ENCODE data around the gene PUS10. TPM values are rescaled to one million over a fixed set of nuclear protein-coding genes. Genes with fewer than 3 reads are reported as not detected.

PUS10 gene
- total RNA-seq, 4 donors from 2014 or later = 1.9 to 3.2 (median 2.6) TPM

DNA sequence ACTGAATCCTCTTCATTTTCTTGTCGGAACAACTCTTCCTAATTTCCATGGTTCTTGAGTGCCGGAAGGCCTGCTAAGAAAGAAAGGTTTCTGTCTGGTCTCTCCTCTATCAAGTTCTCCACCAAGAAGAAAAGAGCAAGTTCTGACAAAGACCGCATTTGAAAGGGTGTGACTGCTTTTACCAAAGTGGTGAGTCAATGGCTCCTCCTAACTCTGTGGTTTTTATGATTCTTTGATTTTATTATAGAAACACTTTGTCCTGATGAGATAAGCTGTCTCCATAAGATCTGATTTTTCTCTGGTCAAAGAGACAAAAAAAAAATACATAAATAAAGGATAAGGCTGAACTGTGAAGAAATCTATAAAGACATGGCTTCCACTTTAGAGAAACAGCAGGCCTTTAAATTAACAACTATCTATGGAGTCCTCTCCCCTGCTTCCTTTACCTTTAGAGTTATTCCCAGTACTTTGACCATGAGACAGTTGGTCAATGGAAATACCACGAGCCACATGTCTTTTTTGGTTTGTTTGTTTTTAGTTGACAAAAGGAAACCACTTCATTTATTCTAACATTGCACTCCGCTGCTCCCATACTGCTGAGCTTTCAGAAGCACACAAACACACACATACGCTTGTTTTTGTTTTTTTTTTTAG, 69.0 kb downstream of the PUS10 start:
- TF ChIP-seq POLR2A (IDR thresholded peaks at IDR 0.05; ENCODE audit: low read depth) = no peak
- TF ChIP-seq, protein P1, sequence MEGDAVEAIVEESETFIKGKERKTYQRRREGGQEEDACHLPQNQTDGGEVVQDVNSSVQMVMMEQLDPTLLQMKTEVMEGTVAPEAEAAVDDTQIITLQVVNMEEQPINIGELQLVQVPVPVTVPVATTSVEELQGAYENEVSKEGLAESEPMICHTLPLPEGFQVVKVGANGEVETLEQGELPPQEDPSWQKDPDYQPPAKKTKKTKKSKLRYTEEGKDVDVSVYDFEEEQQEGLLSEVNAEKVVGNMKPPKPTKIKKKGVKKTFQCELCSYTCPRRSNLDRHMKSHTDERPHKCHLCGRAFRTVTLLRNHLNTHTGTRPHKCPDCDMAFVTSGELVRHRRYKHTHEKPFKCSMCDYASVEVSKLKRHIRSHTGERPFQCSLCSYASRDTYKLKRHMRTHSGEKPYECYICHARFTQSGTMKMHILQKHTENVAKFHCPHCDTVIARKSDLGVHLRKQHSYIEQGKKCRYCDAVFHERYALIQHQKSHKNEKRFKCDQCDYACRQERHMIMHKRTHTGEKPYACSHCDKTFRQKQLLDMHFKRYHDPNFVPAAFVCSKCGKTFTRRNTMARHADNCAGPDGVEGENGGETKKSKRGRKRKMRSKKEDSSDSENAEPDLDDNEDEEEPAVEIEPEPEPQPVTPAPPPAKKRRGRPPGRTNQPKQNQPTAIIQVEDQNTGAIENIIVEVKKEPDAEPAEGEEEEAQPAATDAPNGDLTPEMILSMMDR (IDR thresholded peaks at IDR 0.05) = no peak
- TF ChIP-seq POLR2AphosphoS5 (IDR thresholded peaks at IDR 0.05) = no peak
- TF ChIP-seq EP300 (IDR thresholded peaks at IDR 0.05) = no peak
- Histone ChIP-seq H3K36me3 (peaks cover 0 to 32% (median 20%) of the 10 kb centered on the region in 4 donors), H3K4me1 (no peaks in the 10 kb centered on the region), H3K9me3 (no peaks in the 10 kb centered on the region), H3K27me3 (no peaks in the 10 kb centered on the region), H3K27ac (replicated peaks in 1 of 4) (no peak overlapping the region), H3K4me3 (no peak overlapping the region)
- intact Hi-C loops (cut with DNase I) = no loop called here
- DNase-seq (ENCODE audit: extremely low spot score) = no peak
- WGBS = 90% methylated on average over 6 of the region's 6 CpGs

DNA sequence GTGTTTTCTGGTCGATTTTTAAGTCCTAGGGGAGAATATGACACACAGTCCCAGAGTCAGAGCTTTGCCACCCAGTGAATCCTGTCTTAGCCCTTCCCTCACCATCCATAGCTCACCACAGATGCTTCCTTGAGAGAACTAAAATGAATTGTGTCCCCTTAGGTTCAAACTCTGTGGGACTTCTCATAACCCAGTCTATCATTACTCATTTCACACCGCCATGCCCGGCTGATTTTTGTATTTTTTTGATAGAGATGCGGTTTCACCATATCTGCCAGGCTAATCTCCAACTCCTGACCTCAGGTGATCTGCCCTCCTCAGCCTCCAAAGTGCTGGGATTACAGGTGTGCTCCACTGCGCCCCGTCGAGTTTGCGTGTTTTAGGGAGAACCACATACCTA, 69.9 kb downstream of the PUS10 start:
- WGBS = 96% methylated on average over 8 of the region's 8 CpGs
- no peaks in the 10 kb centered on the region for H3K27me3 ChIP-seq
- H3K36me3 ChIP-seq = peaks cover 0 to 27% (median 12%) of the 10 kb centered on the region in 4 donors
- H3K27ac ChIP-seq (replicated peaks in 1 of 4) = no peak overlapping the region
- intact Hi-C loops (cut with DNase I) = no loop called here
- no peaks in the 10 kb centered on the region for H3K9me3 ChIP-seq
- DNase-seq (ENCODE audit: extremely low spot score) = no peak
- TF ChIP-seq, protein P1 (IDR thresholded peaks at IDR 0.05) = no peak
- no peak for TF ChIP-seq EP300 (IDR thresholded peaks at IDR 0.05)
- no peak for TF ChIP-seq POLR2A (IDR thresholded peaks at IDR 0.05; ENCODE audit: low read depth)
- TF ChIP-seq POLR2AphosphoS5 (IDR thresholded peaks at IDR 0.05) = no peak
- no peaks in the 10 kb centered on the region for H3K4me1 ChIP-seq
- no peak overlapping the region for H3K4me3 ChIP-seq

- Histone ChIP-seq H3K4me1 (no peaks in the 10 kb centered on the region), H3K27ac (replicated peaks in 1 of 4) (no peak overlapping the region), H3K27me3 (no peaks in the 10 kb centered on the region), H3K36me3 (peaks cover 0 to 18% (median 10%) of the 10 kb centered on the region in 4 donors), H3K9me3 (no peaks in the 10 kb centered on the region), H3K4me3 (no peak overlapping the region)
- intact Hi-C loops (cut with DNase I) = no loop called here
- WGBS = 83% methylated on average over 4 of the region's 4 CpGs
- TF ChIP-seq, protein P1 (IDR thresholded peaks at IDR 0.05) = no peak
- TF ChIP-seq POLR2A (IDR thresholded peaks at IDR 0.05; ENCODE audit: low read depth) = no peak
- TF ChIP-seq EP300 (IDR thresholded peaks at IDR 0.05) = no peak
- TF ChIP-seq POLR2AphosphoS5 (IDR thresholded peaks at IDR 0.05) = no peak
- no peak for DNase-seq (ENCODE audit: extremely low spot score)
Measured at GRCh38 chr2:60947056-60947455, 71.0 kb downstream of the PUS10 start.

- H3K36me3 ChIP-seq = peaks cover 0 to 17% (median 7%) of the 10 kb centered on the region in 4 donors
- H3K27me3 ChIP-seq = no peaks in the 10 kb centered on the region
- H3K4me1 ChIP-seq = no peaks in the 10 kb centered on the region
- no peak overlapping the region for H3K4me3 ChIP-seq
- no peak for DNase-seq (ENCODE audit: extremely low spot score)
- 81% methylated on average over 2 of the region's 2 CpGs for WGBS
- no peak overlapping the region for H3K27ac ChIP-seq (replicated peaks in 1 of 4)
- intact Hi-C loops (cut with DNase I) = no loop called here
- TF ChIP-seq EP300 (IDR thresholded peaks at IDR 0.05) (no peak), POLR2A (IDR thresholded peaks at IDR 0.05; ENCODE audit: low read depth) (no peak), POLR2AphosphoS5 (IDR thresholded peaks at IDR 0.05) (no peak)
- TF ChIP-seq, protein P1 (IDR thresholded peaks at IDR 0.05) = no peak
- no peaks in the 10 kb centered on the region for H3K9me3 ChIP-seq
Measured at GRCh38 chr2:60945341-60945740, 72.7 kb downstream of the PUS10 start.

DNA sequence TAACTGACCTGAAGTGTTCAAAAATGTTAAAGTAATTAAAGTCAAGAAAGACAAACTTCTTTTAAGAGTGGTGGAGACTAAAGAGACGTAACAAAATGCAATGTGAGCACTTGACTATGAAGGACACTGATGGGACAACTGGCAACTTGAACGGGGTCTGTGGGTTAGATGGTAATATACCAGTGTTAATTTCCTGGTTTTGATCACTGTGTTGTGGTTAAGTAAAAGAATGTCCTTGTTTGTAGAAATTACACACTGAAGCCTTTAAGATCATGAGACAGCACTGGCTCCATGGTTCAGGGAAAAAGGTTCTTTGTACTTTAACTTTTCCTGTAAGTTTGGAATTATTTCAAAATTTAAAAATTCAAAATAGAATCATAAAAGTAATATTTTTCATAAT, 78.4 kb downstream of the PUS10 start:
- peaks cover 0 to 26% (median 6%) of the 10 kb centered on the region in 4 donors for H3K36me3 ChIP-seq
- intact Hi-C loops (cut with DNase I) = no loop called here
- H3K27me3 ChIP-seq = no peaks in the 10 kb centered on the region
- no peak for DNase-seq (ENCODE audit: extremely low spot score)
- peaks cover 0 to 4% (median 1%) of the 10 kb centered on the region in 4 donors for H3K4me1 ChIP-seq
- H3K9me3 ChIP-seq = no peaks in the 10 kb centered on the region
- TF ChIP-seq POLR2AphosphoS5 (IDR thresholded peaks at IDR 0.05) (no peak), EP300 (IDR thresholded peaks at IDR 0.05) (no peak), POLR2A (IDR thresholded peaks at IDR 0.05; ENCODE audit: low read depth) (no peak)
- TF ChIP-seq, protein P1 (IDR thresholded peaks at IDR 0.05) = no peak
- no peak overlapping the region for H3K27ac ChIP-seq (replicated peaks in 1 of 4)
- no peak overlapping the region for H3K4me3 ChIP-seq
- WGBS = 87% methylated on average over 2 of the region's 2 CpGs

Data from esophagus muscularis mucosa (tissue), 4 donors.